Measurements from ENCODE around the gene C19orf12. TPM values are rescaled to one million over a fixed set of nuclear protein-coding genes. Genes with fewer than 3 reads are reported as not detected.

C19orf12 gene
- total and polyA plus RNA-seq, 2 donors (not counting 3 experiments of a cell fraction or from before 2014, with no cell fraction given) = 20.4 to 22.9 TPM

- no peak overlapping the region for H3K27ac ChIP-seq (ENCODE audit: insufficient read depth, low read depth, low read length)
- ChIA-PET CTCF (interaction anchor here (0.9 kb wide), 1 partner anchor 23 kb away, joined by 3 read pairs; no protein-coding TSS in a partner anchor), POLR2A (no interaction called here)
- no peak overlapping the region for H3K4me3 ChIP-seq (replicated peaks in 1 of 3; ENCODE audit: insufficient read depth in 1 of 3, low read depth in 1 of 3, low read length in 3 of 3)
- H3K27me3 ChIP-seq (ENCODE audit: control insufficient read depth in 2 of 2, insufficient read depth in 2 of 2, low read length in 2 of 2) = no peaks in the 10 kb centered on the region
- no peak for TF ChIP-seq FOS (IDR thresholded peaks at IDR 0.05; ENCODE audit: borderline replicate concordance, insufficient read depth, low read length)
- no peak for TF ChIP-seq POLR2A (IDR thresholded peaks at IDR 0.05; ENCODE audit: low read depth, low read length)
- TF ChIP-seq EZH2 (IDR thresholded peaks at IDR 0.05; ENCODE audit: borderline replicate concordance, low read depth, low read length, severe bottlenecking) = no peak
- intact Hi-C loops (cut with micrococcal nuclease) (no loop called here), dilution Hi-C loops (cut with MboI; ENCODE audit: extremely low pct_ligation_motif_present, low sequenced_read_pairs) (no loop called here)
- no peaks in the 10 kb centered on the region for H3K9me3 ChIP-seq (replicated peaks; ENCODE audit: control insufficient read depth, insufficient read depth, low read length)
- H2AFZ ChIP-seq (ENCODE audit: low read depth, low read length) = no peak overlapping the region
- no peak for FAIRE-seq
- H3K9ac ChIP-seq (replicated peaks; ENCODE audit: extremely low read depth, insufficient read depth, low read length) = no peak overlapping the region
- no peak for DNase-seq (ENCODE audit: low read depth, low spot score)
- H3K9me1 ChIP-seq (replicated peaks; ENCODE audit: control insufficient read depth, extremely low read depth, insufficient read depth, low read length) = no peaks in the 10 kb centered on the region
- no peaks in the 10 kb centered on the region for H4K20me1 ChIP-seq (replicated peaks; ENCODE audit: control insufficient read depth, extremely low read depth, insufficient read depth, low read length)
- no peaks in the 10 kb centered on the region for H3K36me3 ChIP-seq (ENCODE audit: control insufficient read depth in 2 of 2, extremely low read depth in 1 of 2, insufficient read depth in 2 of 2, low read length in 2 of 2)
- no peaks in the 10 kb centered on the region for H3K4me1 ChIP-seq (ENCODE audit: control insufficient read depth, extremely low read depth, insufficient read depth, low read length)
- H3K4me2 ChIP-seq (ENCODE audit: insufficient read depth, low read length) = no peak overlapping the region
- no TSS peak for BruUV-seq (replicated peaks)
- H3K79me2 ChIP-seq (ENCODE audit: control insufficient read depth, insufficient read depth, low read length) = no peaks in the 10 kb centered on the region
Observed at GRCh38 chr19:29753190-29753933, 38.3 kb upstream of the C19orf12 start.

- Histone ChIP-seq H3K27me3 (ENCODE audit: control insufficient read depth in 2 of 2, insufficient read depth in 2 of 2, low read length in 2 of 2) (no peaks in the 10 kb centered on the region), H3K36me3 (ENCODE audit: control insufficient read depth in 2 of 2, extremely low read depth in 1 of 2, insufficient read depth in 2 of 2, low read length in 2 of 2) (no peaks in the 10 kb centered on the region), H3K4me1 (ENCODE audit: control insufficient read depth, extremely low read depth, insufficient read depth, low read length) (no peaks in the 10 kb centered on the region), H2AFZ (ENCODE audit: low read depth, low read length) (no peak overlapping the region), H3K9ac (replicated peaks; ENCODE audit: extremely low read depth, insufficient read depth, low read length) (no peak overlapping the region), H4K20me1 (replicated peaks; ENCODE audit: control insufficient read depth, extremely low read depth, insufficient read depth, low read length) (no peaks in the 10 kb centered on the region), H3K4me3 (replicated peaks in 1 of 3; ENCODE audit: insufficient read depth in 1 of 3, low read depth in 1 of 3, low read length in 3 of 3) (no peak overlapping the region), H3K27ac (ENCODE audit: insufficient read depth, low read depth, low read length) (no peak overlapping the region), H3K4me2 (ENCODE audit: insufficient read depth, low read length) (no peak overlapping the region), H3K9me1 (replicated peaks; ENCODE audit: control insufficient read depth, extremely low read depth, insufficient read depth, low read length) (no peaks in the 10 kb centered on the region), H3K79me2 (ENCODE audit: control insufficient read depth, insufficient read depth, low read length) (no peaks in the 10 kb centered on the region), H3K9me3 (replicated peaks; ENCODE audit: control insufficient read depth, insufficient read depth, low read length) (no peaks in the 10 kb centered on the region)
- dilution Hi-C loops (cut with MboI; ENCODE audit: extremely low pct_ligation_motif_present, low sequenced_read_pairs) = no loop called here
- DNase-seq (ENCODE audit: low read depth, low spot score) (no peak), FAIRE-seq (no peak)
- ChIA-PET POLR2A (no interaction called here), CTCF (interaction anchor here (0.9 kb wide), 1 partner anchor 22 kb away, joined by 3 read pairs; no protein-coding TSS in a partner anchor)
- intact Hi-C loops (cut with micrococcal nuclease) = no loop called here
- TF ChIP-seq CTCF (IDR thresholded peaks at IDR 0.05; ENCODE audit: extremely low read depth in 1 of 2, insufficient read depth in 1 of 2, low read depth in 1 of 2, low read length in 2 of 2) (no peak), GATA2 (IDR thresholded peaks at IDR 0.05; ENCODE audit: insufficient read depth, insufficient read length, low read depth, low read length) (no peak), POLR2A (IDR thresholded peaks at IDR 0.05; ENCODE audit: low read depth, low read length) (no peak), EZH2 (IDR thresholded peaks at IDR 0.05; ENCODE audit: borderline replicate concordance, low read depth, low read length, severe bottlenecking) (no peak), JUN (IDR thresholded peaks at IDR 0.05; ENCODE audit: borderline replicate concordance, insufficient read depth, insufficient read length, low read depth) (no peak), FOS (IDR thresholded peaks at IDR 0.05; ENCODE audit: borderline replicate concordance, insufficient read depth, low read length) (no peak), MAX (IDR thresholded peaks at IDR 0.05; ENCODE audit: insufficient read depth, insufficient read length) (no peak), MYC (IDR thresholded peaks at IDR 0.05; ENCODE audit: low read depth, low read length) (no peak), POLR2AphosphoS5 (IDR thresholded peaks at IDR 0.05; ENCODE audit: insufficient read depth, low read depth, low read length) (no peak)
- BruUV-seq (replicated peaks) = no TSS peak
Observed at GRCh38 chr19:29752450-29753025, 37.5 kb upstream of the C19orf12 start.
